ENCODE results near the gene PLPP4.

GRCh38 chr10:120521880-120522279 lies 64.9 kb downstream of the PLPP4 start:
- TF ChIP-seq POLR2A (IDR thresholded peaks at IDR 0.05) = no peak
- TF ChIP-seq, protein P1, sequence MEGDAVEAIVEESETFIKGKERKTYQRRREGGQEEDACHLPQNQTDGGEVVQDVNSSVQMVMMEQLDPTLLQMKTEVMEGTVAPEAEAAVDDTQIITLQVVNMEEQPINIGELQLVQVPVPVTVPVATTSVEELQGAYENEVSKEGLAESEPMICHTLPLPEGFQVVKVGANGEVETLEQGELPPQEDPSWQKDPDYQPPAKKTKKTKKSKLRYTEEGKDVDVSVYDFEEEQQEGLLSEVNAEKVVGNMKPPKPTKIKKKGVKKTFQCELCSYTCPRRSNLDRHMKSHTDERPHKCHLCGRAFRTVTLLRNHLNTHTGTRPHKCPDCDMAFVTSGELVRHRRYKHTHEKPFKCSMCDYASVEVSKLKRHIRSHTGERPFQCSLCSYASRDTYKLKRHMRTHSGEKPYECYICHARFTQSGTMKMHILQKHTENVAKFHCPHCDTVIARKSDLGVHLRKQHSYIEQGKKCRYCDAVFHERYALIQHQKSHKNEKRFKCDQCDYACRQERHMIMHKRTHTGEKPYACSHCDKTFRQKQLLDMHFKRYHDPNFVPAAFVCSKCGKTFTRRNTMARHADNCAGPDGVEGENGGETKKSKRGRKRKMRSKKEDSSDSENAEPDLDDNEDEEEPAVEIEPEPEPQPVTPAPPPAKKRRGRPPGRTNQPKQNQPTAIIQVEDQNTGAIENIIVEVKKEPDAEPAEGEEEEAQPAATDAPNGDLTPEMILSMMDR (IDR thresholded peaks at IDR 0.05) = no peak
